ENCODE data around the gene HPSE2. TPM values are rescaled to one million over a fixed set of nuclear protein-coding genes. Genes with fewer than 3 reads are reported as not detected.
A peak's percentile ranks its signal among the peaks of the same experiment; 100 is the strongest.

HPSE2 gene
- total and polyA plus RNA-seq, 4 donors, result 0.05 TPM; not detected in 3

- H3K27ac ChIP-seq (ENCODE audit: low read depth in 1 of 2, low read length in 2 of 2), result peak overlapping the region; percentile 83 to 86
- peak overlapping the region; percentile 67 to 76 for H3K9ac ChIP-seq (ENCODE audit: low read depth in 1 of 2, low read length in 2 of 2)
- H3K36me3 ChIP-seq (ENCODE audit: control insufficient read depth in 4 of 4, insufficient read depth in 3 of 4, low read depth in 1 of 4, low read length in 3 of 4), result peaks cover 0 to 26% (median 14%) of the 10 kb centered on the region in 4 donors
- peaks cover 2 to 16% (median 4%) of the 10 kb centered on the region in 4 donors for H3K4me1 ChIP-seq (ENCODE audit: control insufficient read depth in 4 of 4, insufficient read depth in 4 of 4, low read length in 3 of 4)
- no peaks in the 10 kb centered on the region for H3K9me3 ChIP-seq (ENCODE audit: control insufficient read depth in 4 of 4, low read length in 3 of 4)
- peak; percentile 72 for DNase-seq (ENCODE audit: low spot score)
- WGBS, result 6% methylated on average over 28 of the region's 28 CpGs
- TF ChIP-seq FOXA1 (IDR thresholded peaks at IDR 0.05) (no peak), ATF3 (IDR thresholded peaks at IDR 0.05) (no peak), JUND (IDR thresholded peaks at IDR 0.05) (no peak), MAX (IDR thresholded peaks at IDR 0.05) (no peak), YY1 (IDR thresholded peaks at IDR 0.05) (no peak), RXRA (IDR thresholded peaks at IDR 0.05) (no peak), REST (IDR thresholded peaks at IDR 0.05) (no peak), SP1 (IDR thresholded peaks at IDR 0.05) (no peak), EGR1 (IDR thresholded peaks at IDR 0.05; ENCODE audit: low read depth in 2 of 2) (no peak), ZBTB33 (IDR thresholded peaks at IDR 0.05) (no peak), GABPA (IDR thresholded peaks at IDR 0.05 in 1 of 2, conservative IDR thresholded peaks at IDR 0.05 in 1 of 2) (no peak), RAD21 (IDR thresholded peaks at IDR 0.05) (no peak), FOXA2 (IDR thresholded peaks at IDR 0.05) (no peak), NR2F2 (IDR thresholded peaks at IDR 0.05) (no peak), HNF4A (conservative IDR thresholded peaks at IDR 0.05) (no peak), HNF4G (IDR thresholded peaks at IDR 0.05) (no peak), CTCF (IDR thresholded peaks at IDR 0.05; ENCODE audit: low read depth, low read length, missing input control) (no peak)
- H3K27me3 ChIP-seq (ENCODE audit: control insufficient read depth in 4 of 4, insufficient read depth in 4 of 4, low read length in 3 of 4), result no peaks in the 10 kb centered on the region
- H3K4me3 ChIP-seq (ENCODE audit: low read depth in 1 of 3, low read length in 3 of 3), result peak overlapping the region; percentile 76 to 92 (median 85)
Observed at GRCh38 chr10:98446151-98446660, 789.4 kb downstream of the HPSE2 start.
